GM21367 (cell line): Measurements from ENCODE around the gene CD9.

ENCODE experiments used
- ATAC-seq: cut with Tn5 transposase; IDR thresholded peaks from one replicate; pipeline ENCODE4 v1.9.1; 2021; ENCODE audit not compliant: unreplicated experiment

CD9 gene

GRCh38 chr12:6216581-6216980 lies 16.4 kb downstream of the CD9 start:
- ATAC-seq = no peak

DNA sequence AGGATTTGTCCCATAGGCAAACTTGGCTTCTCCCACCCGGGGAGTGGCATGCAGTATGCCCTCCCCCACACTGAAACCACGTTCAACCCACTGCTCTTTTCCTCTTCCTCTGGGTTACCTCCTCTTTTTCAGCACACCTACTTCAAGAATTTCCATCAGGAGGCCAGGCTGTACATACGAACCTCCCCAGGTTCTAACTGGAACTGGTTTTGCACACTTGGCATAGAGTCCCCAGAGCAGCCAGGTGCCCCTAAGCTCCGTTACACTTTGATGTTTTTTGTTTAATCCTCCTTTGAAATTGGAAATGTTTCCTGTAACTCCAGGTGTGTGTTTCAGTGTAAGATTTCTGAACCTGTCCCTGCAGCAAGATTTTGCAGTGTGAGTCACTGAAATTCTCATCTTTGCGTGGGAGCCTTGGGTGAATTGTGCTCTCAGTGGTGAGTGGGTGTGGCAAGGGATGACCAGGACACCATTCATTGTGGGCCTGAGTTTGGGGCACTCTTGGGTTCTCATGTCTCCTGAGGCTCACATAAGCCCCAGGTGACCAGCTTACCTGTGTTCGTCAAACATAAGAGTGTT lies 18.2 kb downstream of the CD9 start:
- no peak for ATAC-seq

GRCh38 chr12:6219980-6220379 lies 19.8 kb downstream of the CD9 start:
- no peak for ATAC-seq

GRCh38 chr12:6221146-6221545 lies 20.9 kb downstream of the CD9 start:
- no peak for ATAC-seq

- ATAC-seq = no peak
Measured at GRCh38 chr12:6222078-6222654, 22.0 kb downstream of the CD9 start.

- ATAC-seq = no peak
Measured at GRCh38 chr12:6223545-6223944, 23.3 kb downstream of the CD9 start.

DNA sequence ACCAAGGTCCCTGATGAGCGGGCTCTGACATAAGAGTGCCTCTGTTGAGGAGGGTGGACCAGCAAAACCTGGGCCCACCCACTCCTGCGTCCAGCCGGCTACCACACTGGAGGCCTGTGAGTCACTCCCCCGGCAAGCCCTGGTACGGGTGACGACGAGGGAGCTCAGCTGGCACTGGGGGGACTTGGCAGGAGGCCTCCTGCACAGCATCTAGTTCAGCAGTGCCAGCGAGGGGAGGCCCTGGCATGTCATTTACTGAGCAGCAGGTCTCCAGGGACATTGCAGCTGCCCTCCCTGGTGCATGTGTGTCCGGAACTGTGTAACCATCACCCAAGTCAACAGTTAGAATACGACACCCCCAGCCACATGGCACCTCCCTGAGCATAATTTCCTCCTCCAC lies 24.4 kb downstream of the CD9 start:
- ATAC-seq = no peak

GRCh38 chr12:6225630-6226001 lies 25.4 kb downstream of the CD9 start:
- ATAC-seq = no peak

GRCh38 chr12:6226002-6226678 lies 25.9 kb downstream of the CD9 start:
- no peak for ATAC-seq

DNA sequence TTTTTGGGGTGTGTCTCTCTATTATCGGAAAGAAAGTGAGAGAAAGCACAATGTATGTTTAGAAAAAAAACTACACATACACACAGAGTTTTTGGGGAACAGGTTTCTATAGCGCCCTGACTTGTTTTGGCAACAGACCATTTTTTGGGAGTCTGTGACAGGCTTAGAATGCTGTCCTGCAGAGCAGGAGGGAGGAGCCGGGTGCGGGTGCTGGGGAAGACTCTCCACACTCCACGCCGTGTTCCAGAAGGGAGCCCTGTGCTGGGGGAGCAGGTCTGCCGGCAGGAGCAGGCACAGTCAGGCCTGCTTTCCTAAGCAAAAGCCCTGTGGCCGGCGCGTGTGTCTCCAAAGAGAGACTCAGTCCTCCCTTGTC lies 26.5 kb downstream of the CD9 start:
- ATAC-seq = no peak

GRCh38 chr12:6228535-6229223 lies 28.5 kb downstream of the CD9 start:
- no peak for ATAC-seq

DNA sequence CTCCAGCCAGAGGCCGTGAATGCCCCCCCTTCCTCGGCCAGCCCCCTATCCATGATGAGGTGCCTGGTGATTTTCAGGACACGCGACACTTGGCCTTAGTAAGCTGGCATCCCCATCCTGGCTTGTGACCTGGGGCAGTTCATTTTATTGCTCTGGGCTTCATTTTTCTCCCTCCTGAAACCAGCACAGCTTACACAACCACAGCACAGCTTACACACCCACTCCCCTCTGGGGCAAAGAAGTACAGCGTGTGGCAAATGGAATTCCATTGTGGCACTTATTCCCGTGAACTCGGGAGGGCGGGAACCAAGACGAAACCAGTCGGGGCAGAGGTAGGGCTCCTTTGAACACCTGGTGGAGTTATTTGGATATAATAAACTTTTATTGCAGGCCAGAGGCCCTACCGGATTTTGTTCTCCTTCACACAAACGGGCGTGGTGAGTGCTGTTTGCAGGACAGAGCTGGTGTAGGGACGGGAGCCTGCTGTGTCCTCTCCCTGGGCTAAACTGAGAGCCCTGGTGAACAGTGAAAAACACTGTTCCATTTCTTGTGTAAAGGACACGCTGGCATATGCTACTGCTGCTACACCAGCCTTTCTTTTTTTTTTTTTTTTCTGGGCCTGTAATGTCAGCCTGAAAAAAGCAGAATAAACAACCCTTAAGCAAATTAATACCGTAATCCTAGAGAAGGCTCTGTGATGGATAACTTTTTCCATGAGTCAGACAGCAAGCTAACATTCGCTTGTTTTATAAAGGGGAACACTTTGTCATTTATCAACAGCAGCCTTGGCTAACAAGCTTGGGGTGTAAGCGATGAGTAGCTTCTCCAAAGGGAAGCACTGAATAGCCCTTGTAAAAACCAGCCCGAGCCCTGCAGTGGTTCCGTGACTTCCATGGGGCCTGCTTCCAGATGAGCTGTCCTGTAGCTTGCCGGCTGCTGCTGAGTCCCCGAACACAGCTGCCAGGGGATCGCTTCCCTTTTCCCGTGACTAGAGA lies 29.3 kb downstream of the CD9 start:
- no peak for ATAC-seq

- no peak for ATAC-seq
Measured at GRCh38 chr12:6230321-6231110, 30.3 kb downstream of the CD9 start.

GRCh38 chr12:6231359-6232268 lies 31.4 kb downstream of the CD9 start:
- ATAC-seq = no peak

GRCh38 chr12:6233121-6233971 lies 33.1 kb downstream of the CD9 start:
- ATAC-seq = no peak

DNA sequence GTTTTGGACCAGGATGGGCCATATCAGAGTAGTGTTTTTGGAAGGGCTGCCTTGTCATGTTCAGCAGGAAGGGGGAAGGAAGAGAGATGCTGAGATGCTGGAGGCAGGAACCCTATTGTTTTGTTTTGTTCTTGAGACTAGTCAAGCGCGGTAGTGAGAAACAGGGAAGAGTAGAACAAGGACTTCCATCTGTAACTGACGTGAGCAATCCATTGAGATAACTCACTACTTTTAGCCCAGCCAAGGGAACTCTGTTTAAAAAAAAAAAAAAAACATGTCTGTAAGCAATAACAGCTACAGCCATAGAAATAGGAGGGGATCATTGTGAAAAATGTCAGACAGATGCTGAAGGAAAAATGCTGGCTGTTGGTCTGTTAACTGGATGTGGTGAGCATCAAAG lies 34.0 kb downstream of the CD9 start:
- ATAC-seq = no peak

DNA sequence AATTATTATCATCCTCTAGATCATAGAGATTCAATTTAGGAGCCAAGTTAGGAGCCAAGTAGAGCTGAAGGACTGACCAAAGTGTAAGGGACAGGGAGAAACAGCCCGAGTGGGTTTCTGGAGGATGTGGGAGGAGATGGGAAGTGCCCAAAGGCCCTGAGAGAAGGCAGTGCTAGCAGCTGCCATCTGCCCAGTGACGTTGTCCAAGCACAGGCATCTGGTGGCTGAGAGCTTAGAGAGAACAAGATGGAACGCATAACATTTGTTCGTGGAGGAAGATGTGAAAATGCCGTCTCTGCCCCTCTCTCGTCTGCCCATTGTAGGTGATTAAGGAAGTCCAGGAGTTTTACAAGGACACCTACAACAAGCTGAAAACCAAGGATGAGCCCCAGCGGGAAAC lies 34.7 kb downstream of the CD9 start:
- no peak for ATAC-seq

DNA sequence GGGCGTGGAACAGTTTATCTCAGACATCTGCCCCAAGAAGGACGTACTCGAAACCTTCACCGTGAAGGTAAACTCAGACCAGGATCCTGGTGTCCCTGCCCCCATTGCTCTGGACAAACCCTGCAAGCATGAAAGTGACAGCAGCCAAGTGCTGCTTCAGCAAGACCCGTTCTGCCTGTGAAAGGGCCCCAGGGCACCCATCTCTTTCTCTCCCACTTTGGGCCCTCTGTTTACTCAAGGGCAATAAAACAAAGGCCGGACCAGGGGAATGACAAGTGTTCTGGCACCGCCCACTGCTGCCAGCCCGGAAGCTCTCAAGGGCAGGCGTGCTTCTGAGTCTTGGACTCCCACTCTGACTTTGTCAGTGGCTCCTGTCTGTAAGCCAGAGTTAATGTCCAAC lies 35.3 kb downstream of the CD9 start:
- ATAC-seq = no peak
